ENCODE measurements around the gene ALG3.

ALG3 gene

GRCh38 chr3:184234671-184235380 lies 13.9 kb downstream of the ALG3 start:
- Mint-ChIP-seq H3K4me1 (ENCODE audit: low read depth) (peaks cover 7% of the 10 kb centered on the region), H3K9me3 (no peaks in the 10 kb centered on the region), H3K27me3 (ENCODE audit: low read depth) (peaks cover 24% of the 10 kb centered on the region), H3K27ac (no peak overlapping the region), H3K36me3 (ENCODE audit: low read depth) (no peaks in the 10 kb centered on the region), H3K4me3 (no peak overlapping the region)

GRCh38 chr3:184234224-184234623 lies 14.5 kb downstream of the ALG3 start:
- no peak overlapping the region for H3K4me3 Mint-ChIP-seq
- peaks cover 7% of the 10 kb centered on the region for H3K4me1 Mint-ChIP-seq (ENCODE audit: low read depth)
- no peaks in the 10 kb centered on the region for H3K36me3 Mint-ChIP-seq (ENCODE audit: low read depth)
- no peaks in the 10 kb centered on the region for H3K9me3 Mint-ChIP-seq
- no peak overlapping the region for H3K27ac Mint-ChIP-seq
- peaks cover 28% of the 10 kb centered on the region for H3K27me3 Mint-ChIP-seq (ENCODE audit: low read depth)

GRCh38 chr3:184233127-184233843 lies 15.5 kb downstream of the ALG3 start:
- peaks cover 12% of the 10 kb centered on the region for H3K4me1 Mint-ChIP-seq (ENCODE audit: low read depth)
- H3K36me3 Mint-ChIP-seq (ENCODE audit: low read depth) = no peaks in the 10 kb centered on the region
- no peak overlapping the region for H3K27ac Mint-ChIP-seq
- no peaks in the 10 kb centered on the region for H3K9me3 Mint-ChIP-seq
- no peak overlapping the region for H3K4me3 Mint-ChIP-seq
- peaks cover 37% of the 10 kb centered on the region for H3K27me3 Mint-ChIP-seq (ENCODE audit: low read depth)

GRCh38 chr3:184231671-184232070 lies 17.1 kb downstream of the ALG3 start:
- peak overlapping the region; percentile 57 for H3K4me3 Mint-ChIP-seq
- H3K9me3 Mint-ChIP-seq = no peaks in the 10 kb centered on the region
- no peaks in the 10 kb centered on the region for H3K36me3 Mint-ChIP-seq (ENCODE audit: low read depth)
- no peak overlapping the region for H3K27ac Mint-ChIP-seq
- H3K27me3 Mint-ChIP-seq (ENCODE audit: low read depth) = peaks cover 51% of the 10 kb centered on the region
- H3K4me1 Mint-ChIP-seq (ENCODE audit: low read depth) = peaks cover 12% of the 10 kb centered on the region

- Mint-ChIP-seq H3K9me3 (no peaks in the 10 kb centered on the region), H3K4me3 (peak overlapping the region; percentile 57), H3K36me3 (ENCODE audit: low read depth) (no peaks in the 10 kb centered on the region), H3K4me1 (ENCODE audit: low read depth) (peaks cover 12% of the 10 kb centered on the region), H3K27me3 (ENCODE audit: low read depth) (peaks cover 59% of the 10 kb centered on the region), H3K27ac (no peak overlapping the region)
These were observed 17.9 kb downstream of the ALG3 start for GRCh38 chr3:184230603-184231528.

GRCh38 chr3:184230081-184230602 lies 18.6 kb downstream of the ALG3 start:
- peaks cover 64% of the 10 kb centered on the region for H3K27me3 Mint-ChIP-seq (ENCODE audit: low read depth)
- H3K9me3 Mint-ChIP-seq = no peaks in the 10 kb centered on the region
- no peak overlapping the region for H3K27ac Mint-ChIP-seq
- peaks cover 12% of the 10 kb centered on the region for H3K4me1 Mint-ChIP-seq (ENCODE audit: low read depth)
- no peak overlapping the region for H3K4me3 Mint-ChIP-seq
- no peaks in the 10 kb centered on the region for H3K36me3 Mint-ChIP-seq (ENCODE audit: low read depth)

- H3K4me1 Mint-ChIP-seq (ENCODE audit: low read depth) = peaks cover 12% of the 10 kb centered on the region
- peaks cover 65% of the 10 kb centered on the region for H3K27me3 Mint-ChIP-seq (ENCODE audit: low read depth)
- H3K9me3 Mint-ChIP-seq = no peaks in the 10 kb centered on the region
- H3K27ac Mint-ChIP-seq = no peak within 1 kb of the TSS
- H3K36me3 Mint-ChIP-seq (ENCODE audit: low read depth) = no peaks in the 10 kb centered on the region
- H3K4me3 Mint-ChIP-seq = peak within 1 kb of the TSS; percentile 28
These were observed 19.2 kb downstream of the ALG3 start, which contains the start of gene VWA5B2 for GRCh38 chr3:184229394-184230080. TSS of gene VWA5B2 (plus strand) at chr3:184229585. CDS start at chr3:184230529, 944 bp downstream.

- Mint-ChIP-seq H3K36me3 (ENCODE audit: low read depth) (no peaks in the 10 kb centered on the region), H3K4me1 (ENCODE audit: low read depth) (peaks cover 12% of the 10 kb centered on the region), H3K27ac (no peak overlapping the region), H3K9me3 (no peaks in the 10 kb centered on the region), H3K4me3 (peak overlapping the region; percentile 28), H3K27me3 (ENCODE audit: low read depth) (peaks cover 71% of the 10 kb centered on the region)
These were observed 20.2 kb downstream of the ALG3 start for GRCh38 chr3:184228376-184229137.

GRCh38 chr3:184227481-184227935 lies 21.3 kb downstream of the ALG3 start:
- no peaks in the 10 kb centered on the region for H3K9me3 Mint-ChIP-seq
- no peak overlapping the region for H3K27ac Mint-ChIP-seq
- peaks cover 65% of the 10 kb centered on the region for H3K27me3 Mint-ChIP-seq (ENCODE audit: low read depth)
- no peak overlapping the region for H3K4me3 Mint-ChIP-seq
- H3K4me1 Mint-ChIP-seq (ENCODE audit: low read depth) = peaks cover 12% of the 10 kb centered on the region
- H3K36me3 Mint-ChIP-seq (ENCODE audit: low read depth) = no peaks in the 10 kb centered on the region

GRCh38 chr3:184223946-184224345 lies 24.8 kb downstream of the ALG3 start:
- H3K27me3 Mint-ChIP-seq (ENCODE audit: low read depth) = peaks cover 41% of the 10 kb centered on the region
- H3K4me3 Mint-ChIP-seq = no peak overlapping the region
- H3K27ac Mint-ChIP-seq = no peak overlapping the region
- H3K9me3 Mint-ChIP-seq = no peaks in the 10 kb centered on the region
- H3K4me1 Mint-ChIP-seq (ENCODE audit: low read depth) = peaks cover 4% of the 10 kb centered on the region
- H3K36me3 Mint-ChIP-seq (ENCODE audit: low read depth) = no peaks in the 10 kb centered on the region

- Mint-ChIP-seq H3K27ac (no peak overlapping the region), H3K4me3 (no peak overlapping the region), H3K36me3 (ENCODE audit: low read depth) (no peaks in the 10 kb centered on the region), H3K4me1 (ENCODE audit: low read depth) (no peaks in the 10 kb centered on the region), H3K27me3 (ENCODE audit: low read depth) (peaks cover 26% of the 10 kb centered on the region), H3K9me3 (no peaks in the 10 kb centered on the region)
These were observed 26.2 kb downstream of the ALG3 start for GRCh38 chr3:184222521-184222920.

- peaks cover 10% of the 10 kb centered on the region for H3K27me3 Mint-ChIP-seq (ENCODE audit: low read depth)
- no peaks in the 10 kb centered on the region for H3K4me1 Mint-ChIP-seq (ENCODE audit: low read depth)
- H3K9me3 Mint-ChIP-seq = no peaks in the 10 kb centered on the region
- no peaks in the 10 kb centered on the region for H3K36me3 Mint-ChIP-seq (ENCODE audit: low read depth)
- H3K27ac Mint-ChIP-seq = no peak overlapping the region
- no peak overlapping the region for H3K4me3 Mint-ChIP-seq
These were observed 29.9 kb downstream of the ALG3 start for GRCh38 chr3:184218814-184219213.

- peaks cover 19% of the 10 kb centered on the region for H3K27me3 Mint-ChIP-seq (ENCODE audit: low read depth)
- no peak overlapping the region for H3K27ac Mint-ChIP-seq
- H3K4me1 Mint-ChIP-seq (ENCODE audit: low read depth) = no peaks in the 10 kb centered on the region
- H3K36me3 Mint-ChIP-seq (ENCODE audit: low read depth) = no peaks in the 10 kb centered on the region
- H3K4me3 Mint-ChIP-seq = no peak overlapping the region
- H3K9me3 Mint-ChIP-seq = no peaks in the 10 kb centered on the region
These were observed 37.0 kb downstream of the ALG3 start for GRCh38 chr3:184211718-184212117.

Measured in T-helper 1 cell treated with Interleukin-12 subunit alpha and Interleukin-12 subunit beta and Interleukin-4 antibody, amounts not matched to agents 30 μg/mL and 1 μg/mL, for 36 hours (primary cell).